CD4-positive, alpha-beta T cell (primary cell): ENCODE results near the gene RNF121. TPM values are rescaled to one million over a fixed set of nuclear protein-coding genes. Genes with fewer than 3 reads are reported as not detected.

Source experiments
- ATAC-seq: fragments of 200-7000 bp; cut with Tn5 transposase; one replicate; pipeline ENCODE4 v1.10.0; 2022; ENCODE audit warnings: mild to moderate bottlenecking; ENCODE audit not compliant: poor library complexity
- CTCF ChIA-PET: fragments of 350-600 bp; sonication (Branson Sonifier 250); formaldehyde crosslinking; loops from one replicate; lab custom pipeline; 2021; ENCODE audit warnings: antibody characterized with exemption, inconsistent platforms; lab: Charles Lee
- POLR2A ChIA-PET: fragments of 350-600 bp; sonication (Branson Sonifier 250); formaldehyde crosslinking; loops from one replicate; lab custom pipeline; 2021; ENCODE audit warnings: antibody characterized with exemption, inconsistent platforms; lab: Charles Lee
- DNase-seq, 14 experiments: peaks; one replicate each; pipeline ENCODE4 v3.0.0-alpha.2; 2013 to 2020; ENCODE audit warnings: mixed read lengths in 2 of 14
- H3K27ac ChIP-seq, 2 donors: one replicate each; pipeline versions ENCODE4 v1.5.1 to v1.7.0; 2013; ENCODE audit warnings: low read length in 2 of 2, low read depth in 1 of 2, mild to moderate bottlenecking in 1 of 2
- H3K27me3 ChIP-seq, 2 experiments: 1 replicate in 1 of 2; 2 replicates in 1 of 2; pipeline versions ENCODE4 v1.6.1 to v1.7.0; 2013; ENCODE audit warnings: low read length in 2 of 2, control low read depth in 1 of 2, mild to moderate bottlenecking in 1 of 2, moderate library complexity in 1 of 2; ENCODE audit not compliant: insufficient read depth in 2 of 2, control insufficient read depth in 1 of 2
- H3K36me3 ChIP-seq: one replicate; pipeline ENCODE4 v1.6.1; 2013; ENCODE audit warnings: low read length, control low read depth; ENCODE audit not compliant: insufficient read depth
- H3K4me1 ChIP-seq: one replicate; pipeline ENCODE4 v1.6.1; 2013; ENCODE audit warnings: low read length, control low read depth; ENCODE audit not compliant: insufficient read depth
- H3K4me3 ChIP-seq: one replicate; pipeline ENCODE4 v1.5.1; 2013; ENCODE audit warnings: mild to moderate bottlenecking, low read length, moderate library complexity
- H3K9me3 ChIP-seq, 2 experiments: 1 replicate in 1 of 2; 2 replicates in 1 of 2; pipeline versions ENCODE4 v1.6.1 to v1.7.0; 2013; ENCODE audit warnings: low read length in 2 of 2, mild to moderate bottlenecking in 2 of 2, control low read depth in 1 of 2, moderate library complexity in 1 of 2; ENCODE audit not compliant: control insufficient read depth in 1 of 2, insufficient read depth in 1 of 2
- H3K27ac Mint-ChIP-seq: one replicate; pipeline ENCODE4 v1.8.0; 2020; ENCODE audit warnings: mixed read lengths
- H3K27me3 Mint-ChIP-seq: one replicate; pipeline ENCODE4 v1.8.0; 2021; ENCODE audit warnings: mixed read lengths
- H3K36me3 Mint-ChIP-seq: one replicate; pipeline ENCODE4 v1.8.0; 2021; ENCODE audit warnings: low read depth, mixed read lengths
- H3K4me1 Mint-ChIP-seq: one replicate; pipeline ENCODE4 v1.8.0; 2021; ENCODE audit warnings: low read depth, mixed read lengths
- H3K4me3 Mint-ChIP-seq: one replicate; pipeline ENCODE4 v1.8.0; 2020; ENCODE audit warnings: mild to moderate bottlenecking, mixed read lengths
- H3K9me3 Mint-ChIP-seq: one replicate; pipeline ENCODE4 v1.8.0; 2020; ENCODE audit warnings: mixed read lengths
- CTCF ChIP-seq: fragments of 200-600 bp; IDR thresholded peaks from one replicate; pipeline ENCODE4 v1.8.0; 2022; ENCODE audit warnings: antibody characterized with exemption, mild to moderate bottlenecking
- intact Hi-C, 2 experiments: fragments of 100-400 bp; cut with DNase I in 1 of 2; cut with micrococcal nuclease in 1 of 2; formaldehyde crosslinking; loops; one replicate each; pipeline versions ENCODE4 v1.15.1 to v1.9.0; 2023 to 2025; cut with DNase I, micrococcal nuclease
- total RNA-seq, 174 experiments: library from RNA in 2 of 174; stranded (reverse) in 2 of 174; gene quantifications; one replicate each; pipeline ENCODE4 v1.2.3 and lab custom pipeline; 2021 to 2026

RNF121 gene
- total RNA-seq, 2 experiments from 2014 or later = 10.1 to 10.4 TPM

- Histone ChIP-seq H3K4me1 (no peaks in the 10 kb centered on the region), H3K4me3 (no peak overlapping the region), H3K36me3 (peaks cover 52% of the 10 kb centered on the region), H3K27ac (no peak overlapping the region), H3K9me3 (no peaks in the 10 kb centered on the region), H3K27me3 (no peaks in the 10 kb centered on the region)
- ChIA-PET CTCF (no interaction called here), POLR2A (no interaction called here)
- intact Hi-C loops = no loop called here
- no peaks in the 10 kb centered on the region for H3K27me3 Mint-ChIP-seq
- no peak overlapping the region for H3K27ac Mint-ChIP-seq
- H3K4me3 Mint-ChIP-seq = no peak overlapping the region
- no peak for DNase-seq
- H3K9me3 Mint-ChIP-seq = no peaks in the 10 kb centered on the region
- no peak for ATAC-seq
- no peaks in the 10 kb centered on the region for H3K4me1 Mint-ChIP-seq
- peaks cover 90% of the 10 kb centered on the region for H3K36me3 Mint-ChIP-seq
- no peak for TF ChIP-seq CTCF
Measured at GRCh38 chr11:71913756-71914526, 14.9 kb upstream of the RNF121 start.

- Mint-ChIP-seq H3K4me3 (no peak overlapping the region), H3K4me1 (no peaks in the 10 kb centered on the region), H3K27ac (no peak overlapping the region), H3K27me3 (no peaks in the 10 kb centered on the region), H3K9me3 (no peaks in the 10 kb centered on the region), H3K36me3 (peaks cover 87% of the 10 kb centered on the region)
- no peak overlapping the region for H3K27ac ChIP-seq
- ATAC-seq (no peak), DNase-seq (no peak)
- H3K9me3 ChIP-seq = no peaks in the 10 kb centered on the region
- ChIA-PET POLR2A (no interaction called here), CTCF (no interaction called here)
- no peaks in the 10 kb centered on the region for H3K4me1 ChIP-seq
- peaks cover 53% of the 10 kb centered on the region for H3K36me3 ChIP-seq
- intact Hi-C loops = no loop called here
- TF ChIP-seq CTCF = no peak
- H3K4me3 ChIP-seq = no peak overlapping the region
- H3K27me3 ChIP-seq = no peaks in the 10 kb centered on the region
Measured at GRCh38 chr11:71914617-71915189, 14.1 kb upstream of the RNF121 start.

- H3K27me3 Mint-ChIP-seq = no peaks in the 10 kb centered on the region
- H3K9me3 ChIP-seq = no peaks in the 10 kb centered on the region
- no peaks in the 10 kb centered on the region for H3K9me3 Mint-ChIP-seq
- H3K4me1 ChIP-seq = no peaks in the 10 kb centered on the region
- no peak overlapping the region for H3K27ac Mint-ChIP-seq
- ATAC-seq = no peak
- CTCF ChIA-PET = no interaction called here
- H3K36me3 Mint-ChIP-seq = peaks cover 71% of the 10 kb centered on the region
- no peak overlapping the region for H3K4me3 ChIP-seq
- POLR2A ChIA-PET = no interaction called here
- H3K36me3 ChIP-seq = peaks cover 53% of the 10 kb centered on the region
- TF ChIP-seq CTCF = no peak
- H3K4me1 Mint-ChIP-seq = no peaks in the 10 kb centered on the region
- H3K4me3 Mint-ChIP-seq = no peak overlapping the region
- no peak overlapping the region for H3K27ac ChIP-seq
- intact Hi-C loops = no loop called here
- DNase-seq = no peak
- no peaks in the 10 kb centered on the region for H3K27me3 ChIP-seq
Measured at GRCh38 chr11:71917646-71918140, 11.2 kb upstream of the RNF121 start.
